ENCODE data around the gene TMEM250.

Gene TMEM250

GRCh38 chr9:136131629-136132511, 13.2 kb upstream of the TMEM250 start:
- no peak for DNase-seq

- DNase-seq: no peak
These were observed 10.5 kb upstream of the TMEM250 start for GRCh38 chr9:136129176-136129575.

- no peak for DNase-seq
These were observed 9.8 kb upstream of the TMEM250 start for GRCh38 chr9:136128436-136128835.

- DNase-seq: no peak
These were observed 8.6 kb upstream of the TMEM250 start for GRCh38 chr9:136127313-136127712.

- no peak for DNase-seq
These were observed 6.5 kb upstream of the TMEM250 start for GRCh38 chr9:136124976-136125692.

- DNase-seq: peak; percentile 16 to 57
These were observed 4.0 kb upstream of the TMEM250 start for GRCh38 chr9:136122425-136123383.

- DNase-seq: no peak
These were observed 3.1 kb upstream of the TMEM250 start for GRCh38 chr9:136121801-136122200.

- DNase-seq: no peak
These were observed 1.8 kb upstream of the TMEM250 start for GRCh38 chr9:136120438-136120844.

GRCh38 chr9:136119883-136120393, 1.3 kb upstream of the TMEM250 start:
- no peak for DNase-seq

- DNase-seq: no peak
These were observed 597 bp upstream of the TMEM250 start for GRCh38 chr9:136119061-136119882.

- no peak for DNase-seq
These were observed 757 bp downstream of the TMEM250 start for GRCh38 chr9:136117916-136118319.

GRCh38 chr9:136117291-136117915, 1.3 kb downstream of the TMEM250 start:
- DNase-seq: no peak

GRCh38 chr9:136116360-136117098, 2.1 kb downstream of the TMEM250 start:
- DNase-seq: no peak

- no peak for DNase-seq
These were observed 2.9 kb downstream of the TMEM250 start for GRCh38 chr9:136115641-136116359.

- no peak for DNase-seq
These were observed 3.5 kb downstream of the TMEM250 start for GRCh38 chr9:136115206-136115605.

- no peak for DNase-seq
These were observed 4.1 kb downstream of the TMEM250 start for GRCh38 chr9:136114610-136115009.

GRCh38 chr9:136112541-136112940, 6.1 kb downstream of the TMEM250 start:
- DNase-seq: no peak

GRCh38 chr9:136111910-136112309, 6.8 kb downstream of the TMEM250 start:
- no peak for DNase-seq

- DNase-seq: no peak
These were observed 7.5 kb downstream of the TMEM250 start for GRCh38 chr9:136111190-136111589.
